Jurkat, Clone E6-1 (cell line): Measurements from ENCODE around the gene UCHL3.
A peak's percentile ranks its signal among the peaks of the same experiment; 100 is the strongest.
"Not testable (repeated sequence)": the region's sequence is repeated elsewhere in the genome, so short reads cannot be mapped to it uniquely, and the experiment has no call there.

Experiments
- DNase-seq: peaks from one replicate; pipeline ENCODE4 v3.0.0-alpha.2; 2011; ENCODE audit warnings: low read depth, low spot score
- H3K4me3 ChIP-seq: 2 replicates; pipeline ENCODE4 v1.5.1; 2011; ENCODE audit warnings: mild to moderate bottlenecking, low read length, control low read depth, moderate library complexity

The UCHL3 gene

DNA sequence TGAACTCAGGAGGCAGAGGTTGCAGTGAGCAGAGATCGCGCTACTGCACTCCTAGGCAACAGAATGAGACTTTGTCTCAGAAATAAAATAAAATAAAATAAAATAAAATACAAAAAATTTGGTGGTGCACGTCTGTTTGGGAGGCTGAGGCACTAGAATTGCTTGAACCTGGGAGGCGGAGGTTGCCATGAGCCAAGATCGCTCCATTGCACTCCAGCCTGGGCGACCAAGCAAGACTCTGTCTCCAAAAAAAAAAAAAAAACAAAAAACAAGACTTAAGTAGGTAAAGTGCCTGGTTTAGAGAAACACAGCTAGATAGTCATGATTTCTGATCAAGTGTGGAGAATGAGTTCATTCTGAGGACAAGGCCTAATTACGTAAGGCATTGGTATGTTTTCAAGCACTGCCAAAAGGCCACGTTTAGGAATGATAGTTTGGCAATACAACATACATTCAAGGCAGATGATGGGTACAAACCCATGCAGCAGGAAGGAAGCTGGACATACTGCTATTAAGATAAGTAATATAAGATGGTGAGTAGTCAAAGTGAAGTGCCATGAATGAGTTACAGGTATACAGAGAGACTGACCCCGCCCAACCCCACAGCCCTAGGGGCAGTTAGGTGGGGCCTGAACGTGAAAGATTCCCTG is 4.8 kb upstream of the UCHL3 start:
- H3K4me3 ChIP-seq: no peak overlapping the region
- DNase-seq: no peak

GRCh38 chr13:75545386-75545785 is 4.2 kb upstream of the UCHL3 start:
- H3K4me3 ChIP-seq, DNase-seq: not testable (repeated sequence)

GRCh38 chr13:75547917-75548316 is 1.7 kb upstream of the UCHL3 start:
- no peak overlapping the region for H3K4me3 ChIP-seq
- DNase-seq: no peak

DNA sequence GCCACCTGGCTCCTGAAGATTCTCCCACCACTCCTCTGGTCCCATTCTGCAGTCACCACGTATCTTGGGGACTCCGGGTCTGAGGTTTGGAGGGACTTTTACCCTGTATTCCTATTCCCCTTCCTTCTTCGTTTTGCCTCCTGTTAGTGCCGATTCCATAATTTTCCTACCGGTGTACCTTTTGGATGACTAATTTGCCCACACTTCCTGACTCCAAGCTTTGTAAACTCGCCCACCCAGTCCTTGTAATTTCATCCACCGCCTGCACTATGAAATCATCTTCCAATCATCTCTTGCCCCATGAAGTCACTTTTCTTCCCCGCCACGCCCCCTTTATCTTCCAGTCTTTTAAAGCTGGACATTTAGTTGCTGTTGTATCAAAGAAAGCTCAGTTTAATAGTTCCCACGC is 572 bp downstream of the UCHL3 start:
- no peak for DNase-seq
- peak overlapping the region; percentile 86 for H3K4me3 ChIP-seq

- no peak overlapping the region for H3K4me3 ChIP-seq
- no peak for DNase-seq
These were observed 4.9 kb downstream of the UCHL3 start for GRCh38 chr13:75554464-75554863.

- no peak for DNase-seq
- no peak overlapping the region for H3K4me3 ChIP-seq
These were observed 5.4 kb downstream of the UCHL3 start for GRCh38 chr13:75554981-75555380.

GRCh38 chr13:75555836-75556235 is 6.2 kb downstream of the UCHL3 start:
- no peak for DNase-seq
- no peak overlapping the region for H3K4me3 ChIP-seq

- H3K4me3 ChIP-seq: no peak overlapping the region
- DNase-seq: no peak
These were observed 7.4 kb downstream of the UCHL3 start for GRCh38 chr13:75556961-75557360.

- no peak for DNase-seq
- H3K4me3 ChIP-seq: no peak overlapping the region
These were observed 8.7 kb downstream of the UCHL3 start for GRCh38 chr13:75558145-75558840.

DNA sequence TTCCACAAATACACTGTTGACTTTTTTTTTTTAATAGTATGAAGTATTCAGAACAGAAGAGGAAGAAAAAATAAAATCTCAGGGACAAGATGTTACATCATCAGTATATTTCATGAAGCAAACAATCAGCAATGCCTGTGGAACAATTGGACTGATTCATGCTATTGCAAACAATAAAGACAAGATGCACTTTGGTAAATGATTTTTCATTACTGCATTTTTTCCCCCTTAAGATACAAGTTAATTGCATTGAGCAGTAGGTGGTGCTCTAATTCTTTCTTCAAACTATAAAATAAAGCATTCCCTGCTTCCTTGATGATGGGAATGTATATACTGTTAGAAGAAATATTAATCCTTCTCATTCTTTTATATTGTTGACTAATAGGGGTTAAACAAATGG is 17.1 kb downstream of the UCHL3 start:
- DNase-seq: no peak
- H3K4me3 ChIP-seq: no peak overlapping the region

DNA sequence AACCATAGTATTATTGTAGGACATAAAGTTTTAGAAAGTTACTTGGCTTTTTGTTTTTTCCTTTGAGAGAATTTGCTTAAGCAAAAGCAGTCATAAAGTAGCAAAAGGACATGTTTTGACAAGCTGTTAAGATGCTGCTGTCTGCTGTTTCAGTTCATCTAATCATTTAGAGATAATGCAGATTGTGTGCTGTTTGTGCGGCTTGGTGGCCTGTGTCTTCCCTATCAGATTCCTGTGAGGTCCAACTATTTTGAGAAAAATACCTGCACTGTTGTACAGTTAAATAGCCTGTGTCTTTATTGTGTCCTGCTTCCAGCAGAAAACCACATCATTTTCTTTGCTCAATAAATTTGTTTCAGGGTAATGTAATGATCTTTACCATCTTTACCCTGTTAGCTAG is 20.0 kb downstream of the UCHL3 start:
- no peak for DNase-seq
- no peak overlapping the region for H3K4me3 ChIP-seq

- DNase-seq: no peak
- no peak overlapping the region for H3K4me3 ChIP-seq
These were observed 29.9 kb downstream of the UCHL3 start for GRCh38 chr13:75579529-75579928.

- no peak overlapping the region for H3K4me3 ChIP-seq
- DNase-seq: no peak
These were observed 32.5 kb downstream of the UCHL3 start for GRCh38 chr13:75581874-75582640.

GRCh38 chr13:75583091-75583490 is 33.5 kb downstream of the UCHL3 start:
- no peak overlapping the region for H3K4me3 ChIP-seq
- no peak for DNase-seq

DNA sequence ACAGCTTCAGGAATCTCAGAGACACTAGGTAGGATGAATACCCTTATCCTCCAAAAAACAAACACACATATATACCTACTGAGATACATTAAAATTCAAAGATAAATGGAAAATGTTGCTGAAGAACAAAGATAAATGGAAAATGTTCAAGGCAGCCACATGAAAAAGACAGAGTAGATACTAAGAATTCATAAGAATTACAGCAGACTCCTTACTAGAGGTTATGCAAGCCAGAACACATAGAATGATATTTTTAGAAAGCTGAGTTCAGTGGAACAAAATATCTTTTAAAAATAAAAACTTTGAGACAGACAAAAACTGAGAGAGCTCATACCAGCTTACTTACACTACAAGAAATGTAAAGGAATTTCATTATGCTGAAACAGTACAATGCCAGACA is 35.6 kb downstream of the UCHL3 start:
- DNase-seq: no peak
- H3K4me3 ChIP-seq: no peak overlapping the region

DNA sequence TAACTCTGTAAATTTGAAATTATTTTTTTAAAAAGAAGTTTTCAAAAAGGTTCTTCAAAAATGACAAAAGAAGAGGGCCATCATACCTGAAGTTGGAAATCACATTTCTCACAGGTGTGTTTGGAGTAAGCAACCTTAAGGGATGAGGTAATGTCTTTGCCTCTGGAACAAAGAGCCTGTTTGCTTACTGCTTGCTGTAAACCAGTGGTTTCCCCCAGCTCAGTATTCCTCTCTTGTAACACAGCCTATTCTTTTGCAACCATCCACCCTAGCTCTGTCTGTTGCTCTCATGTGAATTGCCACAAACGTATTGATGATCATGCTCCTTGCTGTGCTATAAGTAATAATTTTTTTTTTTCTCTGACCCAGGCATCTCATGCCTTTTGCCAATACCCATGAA is 38.1 kb downstream of the UCHL3 start:
- H3K4me3 ChIP-seq: no peak overlapping the region
- DNase-seq: no peak

DNA sequence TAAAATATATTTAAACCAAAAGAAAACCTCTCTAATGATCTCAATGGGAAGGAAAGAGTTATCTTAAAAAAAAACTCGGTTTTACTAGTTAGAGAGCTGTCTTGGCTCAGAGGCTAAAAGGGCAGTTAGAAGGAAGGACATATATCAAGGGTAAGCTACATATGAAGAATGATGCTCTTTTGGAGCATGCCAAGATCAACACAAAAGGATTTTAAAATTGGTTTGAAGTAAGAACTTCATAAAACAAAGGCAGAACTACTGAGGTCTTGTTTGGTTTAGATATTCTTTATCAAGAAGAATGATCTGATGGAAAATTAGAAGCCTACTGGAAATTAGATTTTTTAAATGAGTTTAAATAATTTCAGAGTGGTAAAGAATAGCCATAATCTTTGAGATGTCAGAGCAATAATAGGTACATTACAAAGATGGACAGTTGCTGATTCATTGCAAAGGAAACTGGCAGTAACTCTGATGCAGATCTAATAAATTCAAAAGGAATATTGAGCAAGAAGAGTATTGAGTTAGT is 47.1 kb downstream of the UCHL3 start:
- DNase-seq: no peak
- no peak overlapping the region for H3K4me3 ChIP-seq

DNA sequence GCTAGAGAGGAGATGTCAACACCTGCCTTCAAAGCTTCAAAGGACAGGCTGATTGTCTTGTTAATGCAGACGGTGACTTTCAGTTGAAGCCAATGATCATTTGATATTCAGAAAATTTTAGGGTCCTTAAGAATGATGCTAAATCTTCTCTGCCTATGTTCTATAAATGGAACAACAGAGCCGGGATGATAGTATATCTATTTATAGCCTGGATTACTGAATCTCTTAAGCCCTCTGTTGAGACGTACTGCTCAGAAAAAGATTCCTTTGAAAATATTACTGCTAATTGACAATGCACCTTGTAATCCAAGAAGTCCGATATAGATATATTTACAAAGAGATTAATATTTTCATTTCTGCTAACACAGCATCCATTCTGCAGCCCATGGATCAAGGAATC is 50.8 kb downstream of the UCHL3 start:
- no peak overlapping the region for H3K4me3 ChIP-seq
- no peak for DNase-seq

DNA sequence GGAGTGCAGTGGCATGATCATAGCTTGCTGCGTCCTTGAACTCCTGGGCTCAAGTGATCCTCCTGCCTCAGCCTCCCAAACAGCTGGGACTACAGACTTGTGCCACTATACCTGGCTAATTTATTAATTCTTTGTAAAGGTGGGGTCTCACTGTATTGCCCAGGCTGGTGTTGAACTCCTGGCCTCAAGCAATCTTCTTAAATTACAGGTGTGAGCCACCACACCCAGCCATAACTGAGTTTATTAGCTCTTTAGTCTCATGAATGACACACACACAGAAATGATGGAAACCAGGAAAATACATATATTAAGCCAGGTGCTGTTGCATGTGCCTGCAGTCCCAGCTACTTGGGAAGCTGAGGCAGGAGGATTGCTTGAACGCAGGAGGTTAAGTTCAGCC is 53.4 kb downstream of the UCHL3 start:
- no peak for DNase-seq
- H3K4me3 ChIP-seq: no peak overlapping the region

- no peak overlapping the region for H3K4me3 ChIP-seq
- no peak for DNase-seq
These were observed 57.9 kb downstream of the UCHL3 start for GRCh38 chr13:75607447-75607846.
